Urothelium cell line (cell line): ENCODE measurements around the gene SNX32.

ENCODE experiments used
- DNase-seq: peaks from one replicate; pipeline ENCODE4 v3.0.0; 2011; ENCODE audit warnings: low spot score, mixed read lengths
- FAIRE-seq: peaks from 2 replicates; lab custom pipeline; 2011; peaks lifted over from hg19 to GRCh38; lab: Jason Lieb, UNC

Gene SNX32

GRCh38 chr11:65796726-65797601 lies 36.8 kb upstream of the SNX32 start:
- FAIRE-seq, result no peak

GRCh38 chr11:65797711-65798110 lies 36.1 kb upstream of the SNX32 start:
- DNase-seq (no peak), FAIRE-seq (no peak)

More at GRCh38 chr11:65796726-65797601, 36.8 kb upstream of the SNX32 start:
- no peak for DNase-seq

GRCh38 chr11:65798882-65799281 lies 34.9 kb upstream of the SNX32 start:
- FAIRE-seq (no peak), DNase-seq (no peak)

GRCh38 chr11:65801153-65801987 lies 32.4 kb upstream of the SNX32 start:
- no peak for FAIRE-seq

DNA sequence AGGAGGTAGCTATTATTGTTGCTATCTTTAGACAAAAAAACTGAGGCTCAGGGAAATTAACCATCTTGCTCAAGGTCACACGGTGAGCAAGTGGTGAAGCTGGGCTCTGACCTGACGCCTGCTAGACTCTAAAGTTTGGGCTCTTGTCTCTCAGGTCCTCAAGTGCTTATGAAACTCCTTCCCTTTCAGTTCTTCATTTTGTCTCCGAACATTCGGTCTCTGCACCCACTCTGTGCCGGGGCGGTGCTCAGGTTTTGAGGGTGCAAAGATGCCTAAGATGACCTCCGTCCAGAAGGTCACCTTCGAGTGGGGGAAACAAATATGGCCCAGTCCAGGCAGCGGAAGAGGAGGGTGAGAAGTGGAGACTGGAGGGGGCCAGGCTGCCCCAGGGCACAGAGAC lies 30.9 kb upstream of the SNX32 start:
- no peak for FAIRE-seq
- no peak for DNase-seq

More at GRCh38 chr11:65801153-65801987, 32.4 kb upstream of the SNX32 start:
- DNase-seq, result no peak

GRCh38 chr11:65803797-65804492 lies 29.8 kb upstream of the SNX32 start:
- no peak for FAIRE-seq

GRCh38 chr11:65806979-65807378 lies 26.8 kb upstream of the SNX32 start:
- DNase-seq (no peak), FAIRE-seq (no peak)

More at GRCh38 chr11:65803797-65804492, 29.8 kb upstream of the SNX32 start:
- no peak for DNase-seq

DNA sequence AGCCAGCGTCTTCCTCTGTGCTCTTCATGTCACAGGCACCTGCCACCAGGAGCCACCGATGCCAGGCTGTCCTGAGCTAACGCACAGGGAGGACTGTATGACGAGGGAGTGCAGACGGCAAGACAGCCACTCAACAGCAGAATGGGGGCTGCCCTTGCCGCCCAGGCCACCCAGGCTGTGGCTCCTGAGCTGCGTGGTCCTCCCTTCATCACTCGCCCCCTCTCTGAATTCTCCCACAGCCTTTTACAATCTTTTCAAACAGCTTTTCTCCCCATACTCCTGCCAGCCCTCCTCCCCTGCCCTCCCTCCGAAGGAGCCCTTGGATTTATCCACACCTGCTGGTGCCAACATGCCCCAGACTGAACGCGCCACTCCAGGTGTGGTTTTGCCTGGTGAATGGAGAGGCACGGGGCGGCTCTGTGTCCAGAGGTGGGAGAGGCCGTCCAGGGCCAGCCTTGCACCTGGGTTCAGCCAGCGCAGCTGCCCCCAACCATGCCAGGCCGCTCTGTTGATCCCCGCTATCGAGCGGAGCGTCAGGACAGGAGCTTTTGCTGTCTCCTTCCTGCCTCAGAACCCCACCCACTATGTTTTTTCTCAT lies 24.9 kb upstream of the SNX32 start:
- FAIRE-seq (no peak), DNase-seq (no peak)

- FAIRE-seq, result no peak
- DNase-seq, result no peak
Observed at GRCh38 chr11:65809496-65809895, 24.3 kb upstream of the SNX32 start.

DNA sequence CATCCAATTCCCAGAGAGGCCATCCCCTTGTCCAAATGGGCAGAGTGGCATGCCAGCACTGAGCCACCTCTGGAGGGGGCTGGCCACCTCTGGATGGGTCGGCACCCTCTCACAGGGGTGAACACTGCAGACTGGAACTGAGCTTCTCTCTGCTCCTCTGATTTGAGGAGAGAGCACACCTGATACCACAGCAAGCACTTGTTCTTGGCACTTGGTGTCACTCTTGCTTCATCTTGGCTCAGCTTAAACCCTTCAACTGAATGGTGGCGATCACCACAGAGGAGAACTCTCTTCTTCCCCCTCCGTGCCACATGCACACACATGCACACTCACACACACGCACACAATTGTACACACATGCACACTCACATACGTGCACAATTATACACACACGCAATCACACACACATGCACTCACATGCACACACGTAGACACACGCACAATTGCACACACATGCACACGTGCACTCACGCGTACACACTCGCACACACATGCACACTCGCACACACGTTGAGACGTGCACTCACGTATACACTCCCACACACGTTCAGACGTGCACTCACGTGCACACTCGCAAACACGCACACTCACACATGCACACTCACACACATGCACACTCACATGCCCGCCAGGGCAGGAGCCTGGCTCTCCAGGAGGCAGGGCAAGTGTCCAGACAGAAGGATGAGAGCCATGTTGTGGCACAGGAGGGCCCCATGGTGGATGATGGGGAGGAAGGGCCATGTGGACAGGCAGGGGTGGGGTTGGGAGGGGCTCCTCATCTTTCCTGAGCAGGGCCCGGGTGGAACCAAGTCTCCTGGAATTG lies 23.5 kb upstream of the SNX32 start:
- no peak for DNase-seq
- peak; percentile 96 for FAIRE-seq

GRCh38 chr11:65811764-65812475 lies 21.8 kb upstream of the SNX32 start:
- FAIRE-seq (no peak), DNase-seq (no peak)

DNA sequence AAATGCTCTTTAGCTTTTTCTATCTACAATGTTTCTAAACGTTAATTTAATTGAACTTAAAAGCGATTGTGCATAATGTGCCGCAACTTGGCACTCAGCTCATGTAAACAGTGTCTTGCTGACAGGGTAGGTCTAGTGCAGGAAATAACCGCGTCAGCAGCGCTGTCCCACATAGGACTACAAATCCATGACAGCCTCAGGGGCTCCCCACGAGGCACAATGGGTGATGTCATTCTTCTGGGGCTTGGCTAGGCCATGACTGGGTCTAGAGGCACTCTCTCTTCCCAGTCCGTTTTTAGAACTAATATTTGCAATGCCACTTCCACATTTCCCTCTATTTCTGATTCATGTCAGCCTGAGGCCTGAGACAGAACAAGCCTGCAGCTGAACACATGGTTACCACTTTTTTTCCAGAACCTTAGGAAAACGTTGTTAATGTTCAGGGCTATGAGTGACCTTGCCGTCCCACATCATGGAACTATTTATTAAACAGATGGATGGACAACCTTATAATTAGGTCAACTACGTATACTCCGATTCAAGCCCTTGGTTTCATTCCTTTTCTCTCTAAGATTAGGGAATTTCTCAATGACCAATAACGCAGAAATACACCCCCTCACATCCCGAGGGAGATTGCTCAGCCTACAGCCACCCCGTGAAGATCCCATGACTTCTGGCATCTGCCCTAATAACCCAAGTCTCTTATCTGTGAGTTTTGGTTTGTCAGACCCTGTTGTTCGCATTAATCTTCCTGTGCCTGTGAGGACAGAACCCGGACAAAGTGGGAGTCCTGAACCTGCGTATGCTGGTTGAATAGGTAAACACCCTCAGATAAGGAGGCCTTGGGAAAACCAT lies 19.4 kb upstream of the SNX32 start:
- FAIRE-seq (no peak), DNase-seq (no peak)

DNA sequence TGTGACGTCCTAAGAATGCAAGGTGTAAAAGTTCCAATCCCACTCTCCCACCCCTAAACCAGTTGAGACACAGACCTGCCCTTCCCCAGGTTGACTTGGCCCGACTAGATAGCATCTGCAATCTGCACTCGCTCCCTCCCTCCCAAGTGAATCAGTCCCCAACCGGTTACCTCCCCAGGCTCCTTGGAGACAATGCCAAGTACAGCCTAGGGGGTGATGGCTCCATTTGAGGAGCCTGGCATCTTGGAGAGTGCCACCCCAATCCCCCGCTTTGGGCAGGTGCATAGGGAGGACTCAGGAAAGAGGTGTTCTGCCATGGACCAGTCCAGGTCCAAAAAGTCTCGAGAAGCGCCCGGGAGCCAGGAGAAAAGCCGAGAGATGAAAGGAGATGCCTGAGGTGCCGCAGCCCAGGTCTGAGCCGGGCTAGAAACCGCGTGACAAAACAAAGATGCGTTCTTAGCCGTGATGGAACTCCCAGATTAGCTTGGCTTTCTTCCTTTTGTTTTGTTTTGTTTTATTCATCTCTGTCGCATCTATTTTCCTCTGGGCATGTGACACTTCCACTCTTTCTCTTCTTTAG lies 18.7 kb upstream of the SNX32 start:
- FAIRE-seq, result no peak
- no peak for DNase-seq

- FAIRE-seq, result no peak
- DNase-seq, result no peak
Observed at GRCh38 chr11:65816696-65817095, 17.1 kb upstream of the SNX32 start.

GRCh38 chr11:65817312-65817834 lies 16.4 kb upstream of the SNX32 start:
- DNase-seq (no peak), FAIRE-seq (no peak)

DNA sequence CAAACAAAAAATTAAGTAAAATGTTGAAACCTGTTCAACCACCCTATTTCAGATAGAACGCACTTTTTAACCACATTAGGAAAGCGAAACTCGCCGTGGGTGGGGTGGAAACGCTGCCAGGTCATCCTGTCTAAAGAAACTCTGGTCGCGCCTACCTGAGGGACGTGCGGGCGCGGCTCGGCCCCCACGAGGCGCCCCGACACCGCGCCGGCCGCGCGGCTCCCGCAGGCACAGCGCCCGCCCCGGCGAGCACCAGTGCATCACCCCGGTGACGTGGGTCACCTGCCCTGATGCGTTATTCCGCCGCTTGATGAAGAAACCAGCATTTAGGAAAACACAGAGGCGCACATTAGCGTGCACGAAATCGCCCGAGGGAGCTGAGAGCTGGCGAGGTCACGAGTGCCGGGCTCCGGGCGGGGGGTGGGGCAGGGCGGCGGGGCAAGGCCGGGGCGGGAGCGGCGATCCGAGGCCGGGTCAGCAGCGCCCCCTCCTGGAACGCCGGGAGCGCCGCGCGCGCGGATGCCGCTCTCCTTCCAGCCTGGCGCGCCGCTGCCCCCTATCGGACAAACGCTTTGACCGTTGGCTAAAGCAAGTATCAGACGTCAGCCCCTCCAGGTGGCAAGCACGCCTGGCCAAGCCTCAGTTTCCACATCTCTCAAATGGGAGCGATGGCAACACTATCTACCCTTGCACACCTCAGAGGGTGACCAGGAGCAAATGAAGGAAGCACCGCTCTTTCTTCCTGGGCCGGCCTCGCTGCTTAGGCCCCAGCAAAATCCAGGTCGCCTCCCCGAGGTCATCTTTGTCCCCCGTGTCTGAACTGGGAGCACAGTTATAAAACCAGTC lies 15.7 kb upstream of the SNX32 start:
- peak; percentile 23 for FAIRE-seq

GRCh38 chr11:65821107-65821506 lies 12.7 kb upstream of the SNX32 start:
- FAIRE-seq, result no peak
- DNase-seq, result no peak

More for the DNA sequence above, 15.7 kb upstream of the SNX32 start:
- peak; percentile 96 for DNase-seq
